ENCODE data around the gene CNIH1. TPM values are rescaled to one million over a fixed set of nuclear protein-coding genes. Genes with fewer than 3 reads are reported as not detected.
"Not testable (repeated sequence)": the region's sequence is repeated elsewhere in the genome, so short reads cannot be mapped to it uniquely, and the experiment has no call there.

CNIH1 gene
- total and polyA plus RNA-seq, 2 experiments from 2014 or later = 87.2 to 87.3 TPM

- H3K4me1 ChIP-seq (ENCODE audit: low read depth) = no peaks in the 10 kb centered on the region
- no peak for DNase-seq (ENCODE audit: low read depth in 1 of 2, low spot score in 1 of 2)
Measured at GRCh38 chr14:54455363-54455762, 14.2 kb upstream of the CNIH1 start.

GRCh38 chr14:54453990-54454389 is 12.8 kb upstream of the CNIH1 start:
- H3K27me3 ChIP-seq; H3K4me1 ChIP-seq (ENCODE audit: low read depth); DNase-seq (ENCODE audit: low read depth in 1 of 2, low spot score in 1 of 2); H3K36me3 ChIP-seq; H3K4me3 ChIP-seq; H3K9me3 ChIP-seq (ENCODE audit: low read depth); H3K27ac ChIP-seq: not testable (repeated sequence)

More at GRCh38 chr14:54455363-54455762, 14.2 kb upstream of the CNIH1 start:
- H3K36me3 ChIP-seq = no peaks in the 10 kb centered on the region
- no peaks in the 10 kb centered on the region for H3K27me3 ChIP-seq
- H3K4me3 ChIP-seq = no peak overlapping the region
- no peak overlapping the region for H3K27ac ChIP-seq
- no peaks in the 10 kb centered on the region for H3K9me3 ChIP-seq (ENCODE audit: low read depth)
- no peak for TF ChIP-seq CTCF (IDR thresholded peaks at IDR 0.05; ENCODE audit: low read depth, low read length)

- H3K4me3 ChIP-seq = no peak overlapping the region
- no peak for DNase-seq (ENCODE audit: low read depth in 1 of 2, low spot score in 1 of 2)
- no peaks in the 10 kb centered on the region for H3K9me3 ChIP-seq (ENCODE audit: low read depth)
- no peak overlapping the region for H3K27ac ChIP-seq
- H3K27me3 ChIP-seq = no peaks in the 10 kb centered on the region
- H3K36me3 ChIP-seq = no peaks in the 10 kb centered on the region
- no peaks in the 10 kb centered on the region for H3K4me1 ChIP-seq (ENCODE audit: low read depth)
- no peak for TF ChIP-seq CTCF (IDR thresholded peaks at IDR 0.05; ENCODE audit: low read depth, low read length)
Measured at GRCh38 chr14:54453252-54453651, 12.1 kb upstream of the CNIH1 start.

- Histone ChIP-seq H3K4me3 (no peak overlapping the region), H3K9me3 (ENCODE audit: low read depth) (no peaks in the 10 kb centered on the region), H3K4me1 (ENCODE audit: low read depth) (no peaks in the 10 kb centered on the region), H3K27ac (no peak overlapping the region), H3K36me3 (no peaks in the 10 kb centered on the region), H3K27me3 (no peaks in the 10 kb centered on the region)
- TF ChIP-seq CTCF (IDR thresholded peaks at IDR 0.05; ENCODE audit: low read depth, low read length) = no peak
- DNase-seq (ENCODE audit: low read depth in 1 of 2, low spot score in 1 of 2) = no peak
Measured at GRCh38 chr14:54451961-54452360, 10.8 kb upstream of the CNIH1 start.

GRCh38 chr14:54451121-54451601 is 10.0 kb upstream of the CNIH1 start:
- Histone ChIP-seq H3K36me3 (no peaks in the 10 kb centered on the region), H3K9me3 (ENCODE audit: low read depth) (no peaks in the 10 kb centered on the region), H3K4me1 (ENCODE audit: low read depth) (no peaks in the 10 kb centered on the region), H3K27me3 (no peaks in the 10 kb centered on the region), H3K27ac (no peak overlapping the region), H3K4me3 (no peak overlapping the region)
- no peak for TF ChIP-seq CTCF (IDR thresholded peaks at IDR 0.05; ENCODE audit: low read depth, low read length)
- DNase-seq (ENCODE audit: low read depth in 1 of 2, low spot score in 1 of 2) = no peak

GRCh38 chr14:54450535-54450934 is 9.4 kb upstream of the CNIH1 start:
- H3K27ac ChIP-seq = no peak overlapping the region
- TF ChIP-seq CTCF (IDR thresholded peaks at IDR 0.05; ENCODE audit: low read depth, low read length) = no peak

More at GRCh38 chr14:54450535-54450934, 9.4 kb upstream of the CNIH1 start:
- no peak overlapping the region for H3K4me3 ChIP-seq
- DNase-seq (ENCODE audit: low read depth in 1 of 2, low spot score in 1 of 2) = peak in 1 of 2 donors; percentile 40
- no peaks in the 10 kb centered on the region for H3K9me3 ChIP-seq (ENCODE audit: low read depth)
- no peaks in the 10 kb centered on the region for H3K4me1 ChIP-seq (ENCODE audit: low read depth)
- H3K27me3 ChIP-seq = no peaks in the 10 kb centered on the region
- H3K36me3 ChIP-seq = no peaks in the 10 kb centered on the region
